Measurements from ENCODE around the gene XXYLT1. TPM values are rescaled to one million over a fixed set of nuclear protein-coding genes. Genes with fewer than 3 reads are reported as not detected.
A peak's percentile ranks its signal among the peaks of the same experiment; 100 is the strongest.
"Not testable (repeated sequence)": the region's sequence is repeated elsewhere in the genome, so short reads cannot be mapped to it uniquely, and the experiment has no call there.

The XXYLT1 gene
- polyA plus RNA-seq, 4 donors: 0.81 to 11.7 (median 4.6) TPM

DNA sequence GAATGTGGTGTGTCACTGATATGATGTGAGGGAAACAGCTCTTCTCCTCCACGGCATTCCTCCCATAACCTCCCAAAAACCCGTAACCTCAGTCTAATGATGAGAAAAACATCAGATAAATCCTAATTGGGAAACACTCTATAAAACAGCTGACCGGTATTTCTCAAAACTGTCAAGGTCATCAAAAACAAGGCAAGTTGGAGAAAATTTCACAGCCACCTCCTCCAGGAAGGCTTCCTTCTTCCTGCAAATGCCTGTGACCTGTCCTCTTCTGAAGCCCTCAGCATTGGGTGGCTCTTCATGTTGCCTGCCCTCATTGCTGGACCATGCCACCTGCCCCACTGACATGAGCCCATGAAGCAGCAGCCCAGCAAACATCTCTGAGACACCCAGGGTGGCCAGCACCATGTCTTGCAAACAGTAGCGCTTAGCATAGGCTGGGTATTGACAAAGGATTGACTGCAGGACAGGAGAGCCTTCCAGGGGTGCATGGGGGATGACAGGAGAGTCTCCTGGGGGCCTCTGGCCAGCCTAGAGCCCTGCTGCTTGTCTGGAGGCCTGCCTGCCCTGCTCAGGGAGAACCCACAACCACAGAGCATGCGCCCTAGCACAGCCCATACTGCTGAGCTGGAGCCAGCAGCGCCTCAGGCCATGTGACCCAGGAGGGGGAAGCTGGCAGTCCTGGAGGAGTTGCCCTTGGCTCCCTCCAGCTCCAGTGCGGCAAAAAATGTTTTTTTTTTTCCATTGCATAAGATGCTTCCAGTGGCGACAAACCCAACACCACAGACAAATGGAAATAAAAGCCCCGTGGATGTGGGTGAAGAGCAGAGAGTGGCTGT, 49.7 kb downstream of the XXYLT1 start:
- peaks cover 0 to 33% (median 0%) of the 10 kb centered on the region in 3 donors for H3K36me3 ChIP-seq (ENCODE audit: control insufficient read depth in 3 of 3, insufficient read depth in 2 of 3, low read depth in 1 of 3, low read length in 3 of 3)
- WGBS, 3 donors: 79 to 93% (median 91%) methylated on average over 9 of the region's 9 CpGs
- no peaks in the 10 kb centered on the region for H3K4me1 ChIP-seq (ENCODE audit: control insufficient read depth in 3 of 3, insufficient read depth in 2 of 3, low read depth in 1 of 3, low read length in 2 of 3)
- no peak overlapping the region for H3K4me3 ChIP-seq (ENCODE audit: low read depth in 1 of 3, low read length in 3 of 3)
- DNase-seq (no peak), FAIRE-seq (no peak)
- H3K27ac ChIP-seq (ENCODE audit: low read depth in 1 of 3, low read length in 2 of 3): no peak overlapping the region
- no peaks in the 10 kb centered on the region for H3K9me3 ChIP-seq (ENCODE audit: control insufficient read depth in 2 of 2, insufficient read depth in 1 of 2, low read depth in 1 of 2, low read length in 1 of 2)
- H3K27me3 ChIP-seq (ENCODE audit: control insufficient read depth in 3 of 3, insufficient read depth in 3 of 3, low read length in 3 of 3): no peaks in the 10 kb centered on the region

DNA sequence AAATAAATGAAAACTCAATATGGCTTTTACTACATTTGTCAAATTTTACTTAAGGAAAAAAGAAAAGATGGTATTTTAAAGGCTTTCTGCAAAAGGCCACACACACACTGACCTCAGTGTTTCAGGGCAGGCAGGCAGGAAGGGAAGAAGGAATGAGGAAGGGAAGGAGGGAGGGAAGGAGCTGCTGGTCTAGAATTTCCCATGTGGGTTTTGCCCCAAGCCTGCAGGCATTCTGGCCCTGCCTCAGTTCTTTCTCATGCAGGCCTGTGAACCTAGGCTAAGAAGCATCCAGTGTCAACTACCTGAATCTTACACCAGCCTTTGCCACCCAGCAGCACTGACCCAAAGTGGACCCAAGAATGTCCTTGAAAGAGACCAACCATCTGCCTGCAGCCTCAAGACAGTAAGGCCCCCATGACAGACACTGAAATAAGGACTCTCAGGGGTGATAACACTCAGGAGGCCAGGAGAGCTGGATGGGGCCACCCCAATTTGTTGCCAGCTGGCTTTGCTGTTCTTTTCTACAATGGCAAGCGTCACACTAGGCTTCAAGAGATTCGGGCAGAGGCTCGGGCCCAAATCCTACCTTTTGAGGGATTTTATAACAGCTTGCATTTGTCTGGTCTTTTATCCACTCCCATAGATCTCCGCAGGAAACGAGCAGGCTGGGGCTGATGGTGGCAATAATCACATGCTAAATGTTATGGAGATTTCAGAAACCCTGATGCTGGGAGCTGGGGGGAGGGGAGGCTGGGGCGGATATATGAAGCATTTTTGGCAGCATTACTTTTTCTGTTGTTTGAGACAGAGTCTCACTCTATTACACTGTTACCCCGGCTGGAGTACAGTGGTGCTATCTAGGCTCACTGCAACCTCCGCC, 51.4 kb downstream of the XXYLT1 start:
- no peak overlapping the region for H3K4me3 ChIP-seq (ENCODE audit: low read depth in 1 of 3, low read length in 3 of 3)
- no peaks in the 10 kb centered on the region for H3K9me3 ChIP-seq (ENCODE audit: control insufficient read depth in 2 of 2, insufficient read depth in 1 of 2, low read depth in 1 of 2, low read length in 1 of 2)
- H3K36me3 ChIP-seq (ENCODE audit: control insufficient read depth in 3 of 3, insufficient read depth in 2 of 3, low read depth in 1 of 3, low read length in 3 of 3): peaks cover 0 to 23% (median 0%) of the 10 kb centered on the region in 3 donors
- peak overlapping the region in 1 of 3 donors; percentile 4 for H3K27ac ChIP-seq (ENCODE audit: low read depth in 1 of 3, low read length in 2 of 3)
- WGBS, 3 donors: 81 to 97% (median 93%) methylated on average over 8 of the region's 8 CpGs
- H3K4me1 ChIP-seq (ENCODE audit: control insufficient read depth in 3 of 3, insufficient read depth in 2 of 3, low read depth in 1 of 3, low read length in 2 of 3): no peaks in the 10 kb centered on the region
- no peak for FAIRE-seq
- no peak for DNase-seq
- no peaks in the 10 kb centered on the region for H3K27me3 ChIP-seq (ENCODE audit: control insufficient read depth in 3 of 3, insufficient read depth in 3 of 3, low read length in 3 of 3)

DNA sequence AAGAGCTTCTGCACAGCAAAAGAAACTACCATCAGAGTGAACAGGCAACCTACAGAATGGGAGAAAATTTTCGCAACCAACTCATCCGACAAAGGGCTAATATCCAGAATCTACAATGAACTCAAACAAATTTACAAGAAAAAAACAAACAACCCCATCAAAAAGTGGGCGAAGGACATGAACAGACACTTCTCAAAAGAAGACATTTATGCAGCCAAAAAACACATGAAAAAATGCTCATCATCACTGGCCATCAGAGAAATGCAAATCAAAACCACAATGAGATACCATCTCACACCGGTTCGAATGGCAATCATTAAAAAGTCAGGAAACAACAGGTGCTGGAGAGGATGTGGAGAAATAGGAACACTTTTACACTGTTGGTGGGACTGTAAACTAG, 52.6 kb downstream of the XXYLT1 start:
- not testable (repeated sequence) for FAIRE-seq
- 78 to 91% (median 86%) methylated on average over 2 of the region's 5 CpGs for WGBS, 3 donors

DNA sequence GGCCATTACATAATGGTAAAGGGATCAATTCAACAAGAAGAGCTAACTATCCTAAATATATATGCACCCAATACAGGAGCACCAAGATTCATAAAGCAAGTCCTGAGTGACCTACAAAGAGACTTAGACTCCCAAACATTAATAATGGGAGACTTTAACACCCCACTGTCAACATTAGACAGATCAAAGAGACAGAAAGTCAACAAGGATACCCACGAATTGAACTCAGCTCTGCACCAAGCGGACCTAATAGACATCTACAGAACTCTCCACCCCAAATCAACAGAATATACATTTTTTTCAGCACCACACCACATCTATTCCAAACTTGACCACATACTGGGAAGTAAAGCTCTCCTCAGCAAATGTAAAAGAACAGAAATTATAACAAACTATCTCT, 55.4 kb downstream of the XXYLT1 start:
- H3K36me3 ChIP-seq (ENCODE audit: control insufficient read depth in 3 of 3, insufficient read depth in 2 of 3, low read depth in 1 of 3, low read length in 3 of 3); H3K9me3 ChIP-seq (ENCODE audit: control insufficient read depth in 2 of 2, insufficient read depth in 1 of 2, low read depth in 1 of 2, low read length in 1 of 2); FAIRE-seq; H3K4me1 ChIP-seq (ENCODE audit: control insufficient read depth in 3 of 3, insufficient read depth in 2 of 3, low read depth in 1 of 3, low read length in 2 of 3); H3K4me3 ChIP-seq (ENCODE audit: low read depth in 1 of 3, low read length in 3 of 3); DNase-seq; H3K27ac ChIP-seq (ENCODE audit: low read depth in 1 of 3, low read length in 2 of 3); H3K27me3 ChIP-seq (ENCODE audit: control insufficient read depth in 3 of 3, insufficient read depth in 3 of 3, low read length in 3 of 3): not testable (repeated sequence)
- WGBS, 3 donors: 83 to 84% (median 84%) methylated on average over 2 of the region's 2 CpGs

More for the DNA sequence above, 52.6 kb downstream of the XXYLT1 start:
- H3K27ac ChIP-seq (ENCODE audit: low read depth in 1 of 3, low read length in 2 of 3); H3K27me3 ChIP-seq (ENCODE audit: control insufficient read depth in 3 of 3, insufficient read depth in 3 of 3, low read length in 3 of 3); H3K9me3 ChIP-seq (ENCODE audit: control insufficient read depth in 2 of 2, insufficient read depth in 1 of 2, low read depth in 1 of 2, low read length in 1 of 2); H3K4me1 ChIP-seq (ENCODE audit: control insufficient read depth in 3 of 3, insufficient read depth in 2 of 3, low read depth in 1 of 3, low read length in 2 of 3); H3K4me3 ChIP-seq (ENCODE audit: low read depth in 1 of 3, low read length in 3 of 3); DNase-seq: not testable (repeated sequence)
- peaks cover 0 to 15% (median 0%) of the 10 kb centered on the region in 3 donors for H3K36me3 ChIP-seq (ENCODE audit: control insufficient read depth in 3 of 3, insufficient read depth in 2 of 3, low read depth in 1 of 3, low read length in 3 of 3)

DNA sequence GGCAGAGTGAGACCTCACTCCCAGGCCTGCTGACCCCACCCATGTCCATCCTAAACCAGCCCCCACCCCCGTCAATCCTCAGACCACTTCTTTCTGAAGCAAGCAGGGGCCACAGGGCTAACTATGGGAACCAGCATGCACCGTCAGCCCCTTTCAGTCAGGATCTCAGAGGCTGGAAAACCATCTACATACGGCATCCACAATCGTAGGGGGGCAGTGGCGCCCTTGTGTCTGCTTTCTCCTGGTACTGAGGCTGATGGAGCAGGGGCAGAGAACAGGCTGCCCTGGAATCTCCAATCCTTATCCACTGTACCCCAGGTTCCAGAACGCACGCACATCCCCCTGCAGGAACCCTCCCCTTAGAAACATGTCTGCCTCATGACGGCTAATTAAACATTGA, 56.6 kb downstream of the XXYLT1 start:
- no peaks in the 10 kb centered on the region for H3K27me3 ChIP-seq (ENCODE audit: control insufficient read depth in 3 of 3, insufficient read depth in 3 of 3, low read length in 3 of 3)
- no peaks in the 10 kb centered on the region for H3K36me3 ChIP-seq (ENCODE audit: control insufficient read depth in 3 of 3, insufficient read depth in 2 of 3, low read depth in 1 of 3, low read length in 3 of 3)
- H3K27ac ChIP-seq (ENCODE audit: low read depth in 1 of 3, low read length in 2 of 3): no peak overlapping the region
- FAIRE-seq (no peak), DNase-seq (no peak)
- WGBS, 3 donors: 96 to 98% (median 97%) methylated on average over 8 of the region's 8 CpGs
- H3K4me1 ChIP-seq (ENCODE audit: control insufficient read depth in 3 of 3, insufficient read depth in 2 of 3, low read depth in 1 of 3, low read length in 2 of 3): peaks cover 0 to 7% (median 0%) of the 10 kb centered on the region in 3 donors
- no peak overlapping the region for H3K4me3 ChIP-seq (ENCODE audit: low read depth in 1 of 3, low read length in 3 of 3)
- H3K9me3 ChIP-seq (ENCODE audit: control insufficient read depth in 2 of 2, insufficient read depth in 1 of 2, low read depth in 1 of 2, low read length in 1 of 2): no peaks in the 10 kb centered on the region

DNA sequence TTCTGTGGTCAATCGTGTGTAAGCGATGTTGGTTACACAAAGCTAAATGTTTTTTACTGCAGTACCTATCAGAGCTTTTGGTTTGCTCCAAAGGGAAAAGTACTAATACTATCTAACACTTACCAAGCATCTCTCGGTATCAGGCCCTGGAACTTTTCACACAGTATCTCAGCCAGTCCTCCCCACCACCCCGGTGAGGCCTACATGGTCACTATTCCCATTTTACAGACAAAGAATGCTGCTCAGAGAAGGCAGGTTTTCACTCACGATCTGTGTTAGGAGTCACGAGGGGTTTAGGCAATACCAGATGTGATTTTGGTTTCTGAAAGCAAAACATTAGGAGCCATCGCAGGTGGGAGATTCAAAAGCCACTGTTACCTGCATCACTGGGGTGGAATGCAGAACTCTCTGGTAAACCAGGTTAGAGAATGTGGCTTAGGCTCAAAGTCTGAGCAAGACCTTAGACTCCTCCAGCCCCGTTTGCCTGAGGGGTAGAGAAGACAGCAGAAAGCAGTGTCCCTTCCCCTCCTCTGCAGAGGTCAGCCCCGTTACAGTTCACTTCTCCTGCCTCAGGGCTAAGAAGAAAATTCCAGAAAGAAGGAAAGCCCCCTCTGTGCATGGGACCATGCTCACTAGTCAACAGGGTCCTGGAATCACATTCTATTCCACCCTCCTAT, 57.2 kb downstream of the XXYLT1 start:
- H3K27ac ChIP-seq (ENCODE audit: low read depth in 1 of 3, low read length in 2 of 3): no peak overlapping the region
- FAIRE-seq (no peak), DNase-seq (no peak)
- no peak overlapping the region for H3K4me3 ChIP-seq (ENCODE audit: low read depth in 1 of 3, low read length in 3 of 3)
- WGBS, 3 donors: 81 to 90% (median 83%) methylated on average over 9 of the region's 9 CpGs
- peaks cover 0 to 8% (median 0%) of the 10 kb centered on the region in 3 donors for H3K4me1 ChIP-seq (ENCODE audit: control insufficient read depth in 3 of 3, insufficient read depth in 2 of 3, low read depth in 1 of 3, low read length in 2 of 3)
- H3K27me3 ChIP-seq (ENCODE audit: control insufficient read depth in 3 of 3, insufficient read depth in 3 of 3, low read length in 3 of 3): no peaks in the 10 kb centered on the region
- H3K36me3 ChIP-seq (ENCODE audit: control insufficient read depth in 3 of 3, insufficient read depth in 2 of 3, low read depth in 1 of 3, low read length in 3 of 3): no peaks in the 10 kb centered on the region
- no peaks in the 10 kb centered on the region for H3K9me3 ChIP-seq (ENCODE audit: control insufficient read depth in 2 of 2, insufficient read depth in 1 of 2, low read depth in 1 of 2, low read length in 1 of 2)

DNA sequence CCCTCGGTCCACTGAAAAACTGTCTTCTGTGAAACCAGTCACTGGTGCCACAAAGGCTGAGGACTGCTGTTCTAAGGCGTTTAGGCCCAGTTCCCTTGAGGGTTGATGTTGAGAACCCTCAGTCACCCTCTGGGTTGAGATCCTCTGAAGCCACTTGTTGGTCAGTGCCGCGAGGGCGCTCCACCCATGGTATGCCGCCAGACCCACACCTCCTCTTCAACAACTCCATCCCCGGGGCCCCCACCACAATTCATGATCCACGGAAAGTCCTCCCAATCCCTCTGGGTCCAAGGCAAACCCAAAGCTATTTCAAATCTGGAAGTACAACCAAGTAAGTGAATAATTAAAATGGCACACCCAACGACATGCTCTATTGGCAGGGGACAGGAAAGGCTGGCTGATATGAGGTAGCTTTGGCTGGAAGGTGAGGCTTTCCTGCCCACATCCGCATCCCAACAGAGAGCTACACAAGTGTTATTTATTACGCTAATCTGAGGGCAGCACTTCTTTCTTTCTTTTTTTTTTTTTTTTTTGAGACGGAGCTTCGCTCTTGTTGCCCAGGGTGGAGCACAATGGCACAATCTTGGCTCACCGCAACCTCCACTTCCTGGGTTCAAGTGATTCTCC, 58.1 kb downstream of the XXYLT1 start:
- Histone ChIP-seq H3K9me3 (ENCODE audit: control insufficient read depth in 2 of 2, insufficient read depth in 1 of 2, low read depth in 1 of 2, low read length in 1 of 2) (no peaks in the 10 kb centered on the region), H3K27me3 (ENCODE audit: control insufficient read depth in 3 of 3, insufficient read depth in 3 of 3, low read length in 3 of 3) (no peaks in the 10 kb centered on the region), H3K36me3 (ENCODE audit: control insufficient read depth in 3 of 3, insufficient read depth in 2 of 3, low read depth in 1 of 3, low read length in 3 of 3) (no peaks in the 10 kb centered on the region), H3K4me1 (ENCODE audit: control insufficient read depth in 3 of 3, insufficient read depth in 2 of 3, low read depth in 1 of 3, low read length in 2 of 3) (peaks cover 0 to 8% (median 0%) of the 10 kb centered on the region in 3 donors), H3K4me3 (ENCODE audit: low read depth in 1 of 3, low read length in 3 of 3) (no peak overlapping the region), H3K27ac (ENCODE audit: low read depth in 1 of 3, low read length in 2 of 3) (no peak overlapping the region)
- no peak for FAIRE-seq
- WGBS, 3 donors: 94 to 95% (median 95%) methylated on average over 14 of the region's 14 CpGs
- DNase-seq: no peak

All from small intestine (tissue), 7 donors.